Panc1 (cell line): Measurements from ENCODE around the gene TMSB4Y. TPM values are rescaled to one million over a fixed set of nuclear protein-coding genes. Genes with fewer than 3 reads are reported as not detected.

Experiments
- total RNA-seq: library from RNA; stranded (reverse); gene quantifications from one replicate; pipeline ENCODE4 v1.2.1, GENCODE V29; 2021; ENCODE audit not compliant: unreplicated experiment

Gene TMSB4Y
- total RNA-seq, 1 experiment from 2014 or later: not detected

Other genes starting within 250 kb of the TMSB4Y start
- gene UTY, start 223.9 kb upstream of the TMSB4Y start, total RNA-seq: 0.10 TPM